Measurements from ENCODE around the gene VPS13D. TPM values are rescaled to one million over a fixed set of nuclear protein-coding genes. Genes with fewer than 3 reads are reported as not detected.

The VPS13D gene
- total RNA-seq, 1 donor from 2014 or later = 28.3 TPM

- peak in 1 of 2 donors; percentile 39 for DNase-seq (ENCODE audit: low spot score in 2 of 2)
- Histone ChIP-seq H3K4me1 (peaks cover 39 to 69% of the 10 kb centered on the region in 2 donors), H3K36me3 (no peaks in the 10 kb centered on the region), H3K9me3 (no peaks in the 10 kb centered on the region), H3K27ac (peak overlapping the region; percentile 74 to 88), H3K4me3 (no peak overlapping the region), H3K27me3 (no peaks in the 10 kb centered on the region)
- no peak for TF ChIP-seq CTCF (IDR thresholded peaks at IDR 0.05)
- intact Hi-C loops (cut with DNase I) = loop anchor here (5.0 kb wide), 1 partner anchor 40 kb away; no protein-coding TSS in a partner anchor
These were observed 247.5 kb downstream of the VPS13D start for GRCh38 chr1:12477314-12477713.

- Histone ChIP-seq H3K4me1 (peaks cover 39 to 69% of the 10 kb centered on the region in 2 donors), H3K36me3 (no peaks in the 10 kb centered on the region), H3K4me3 (no peak overlapping the region), H3K9me3 (no peaks in the 10 kb centered on the region), H3K27ac (peak overlapping the region; percentile 74 to 88), H3K27me3 (no peaks in the 10 kb centered on the region)
- intact Hi-C loops (cut with DNase I) = loop anchor here (2.0 to 5.0 kb wide), 2 partner anchors 17 to 41 kb away; no protein-coding TSS in a partner anchor
- no peak for TF ChIP-seq CTCF (IDR thresholded peaks at IDR 0.05)
- DNase-seq (ENCODE audit: low spot score in 2 of 2) = peak; percentile 42 to 83
These were observed 248.2 kb downstream of the VPS13D start for GRCh38 chr1:12477936-12478611.

GRCh38 chr1:12478612-12478985 lies 248.8 kb downstream of the VPS13D start:
- H3K27me3 ChIP-seq = no peaks in the 10 kb centered on the region
- H3K4me3 ChIP-seq = no peak overlapping the region
- TF ChIP-seq CTCF (IDR thresholded peaks at IDR 0.05) = no peak
- DNase-seq (ENCODE audit: low spot score in 2 of 2) = no peak
- H3K4me1 ChIP-seq = peaks cover 37 to 66% of the 10 kb centered on the region in 2 donors
- H3K36me3 ChIP-seq = no peaks in the 10 kb centered on the region
- peak overlapping the region; percentile 74 to 88 for H3K27ac ChIP-seq
- H3K9me3 ChIP-seq = no peaks in the 10 kb centered on the region
- intact Hi-C loops (cut with DNase I) = loop anchor here (2.0 to 5.0 kb wide), 2 partner anchors 18 to 41 kb away; no protein-coding TSS in a partner anchor

GRCh38 chr1:12479311-12479710 lies 249.5 kb downstream of the VPS13D start:
- H3K27me3 ChIP-seq = no peaks in the 10 kb centered on the region
- intact Hi-C loops (cut with DNase I) = loop anchor here (2.0 to 5.0 kb wide), 2 partner anchors 19 to 42 kb away; no protein-coding TSS in a partner anchor
- H3K4me1 ChIP-seq = peaks cover 34 to 59% of the 10 kb centered on the region in 2 donors

GRCh38 chr1:12480041-12480440 lies 250.2 kb downstream of the VPS13D start:
- Histone ChIP-seq H3K4me1 (peaks cover 28 to 56% of the 10 kb centered on the region in 2 donors), H3K4me3 (no peak overlapping the region), H3K27ac (peak overlapping the region; percentile 72 to 88), H3K9me3 (no peaks in the 10 kb centered on the region), H3K36me3 (no peaks in the 10 kb centered on the region), H3K27me3 (no peaks in the 10 kb centered on the region)
- no peak for TF ChIP-seq CTCF (IDR thresholded peaks at IDR 0.05)
- DNase-seq (ENCODE audit: low spot score in 2 of 2) = no peak
- intact Hi-C loops (cut with DNase I) = no loop called here

More at GRCh38 chr1:12479311-12479710, 249.5 kb downstream of the VPS13D start:
- H3K36me3 ChIP-seq = no peaks in the 10 kb centered on the region
- DNase-seq (ENCODE audit: low spot score in 2 of 2) = no peak
- no peak for TF ChIP-seq CTCF (IDR thresholded peaks at IDR 0.05)
- H3K4me3 ChIP-seq = no peak overlapping the region
- H3K9me3 ChIP-seq = no peaks in the 10 kb centered on the region
- H3K27ac ChIP-seq = peak overlapping the region; percentile 74 to 88
